Spleen (tissue), 7 donors: ENCODE results near the gene DDI2.

Source experiments
- CTCF ChIP-seq, 11 experiments: fragments of 200-600 bp in 7 of 11; fragments of 450-650 bp in 4 of 11; sonication (generic) in 4 of 11; IDR thresholded peaks in 8 of 11; conservative IDR thresholded peaks in 3 of 11; 1 replicate in 7 of 11; 2 replicates in 4 of 11; pipeline versions ENCODE4 v1.4.0 to v1.8.0; 2016 to 2021; ENCODE audit warnings: antibody characterized with exemption in 11 of 11, inconsistent platforms in 4 of 11, mild to moderate bottlenecking in 1 of 11
- POLR2A ChIP-seq, 3 donors: fragments of 450-650 bp; IDR thresholded peaks; one replicate each; pipeline ENCODE4 v1.5.1; 2017; ENCODE audit warnings: antibody characterized with exemption in 3 of 3, mild to moderate bottlenecking in 1 of 3
- POLR2AphosphoS5 ChIP-seq, 3 donors: sonication (generic); formaldehyde crosslinking; IDR thresholded peaks; one replicate each; pipeline ENCODE4 v1.5.1; 2017; ENCODE audit warnings: antibody characterized with exemption in 3 of 3
- donor health status: DM: no; HTN: no; CAD: no; lungs with moderate emphysema.
- donor health status: DM: no; HTN: no; CAD: no.
- donor health status: DM: no; HTN: no; CAD: no.

DNA sequence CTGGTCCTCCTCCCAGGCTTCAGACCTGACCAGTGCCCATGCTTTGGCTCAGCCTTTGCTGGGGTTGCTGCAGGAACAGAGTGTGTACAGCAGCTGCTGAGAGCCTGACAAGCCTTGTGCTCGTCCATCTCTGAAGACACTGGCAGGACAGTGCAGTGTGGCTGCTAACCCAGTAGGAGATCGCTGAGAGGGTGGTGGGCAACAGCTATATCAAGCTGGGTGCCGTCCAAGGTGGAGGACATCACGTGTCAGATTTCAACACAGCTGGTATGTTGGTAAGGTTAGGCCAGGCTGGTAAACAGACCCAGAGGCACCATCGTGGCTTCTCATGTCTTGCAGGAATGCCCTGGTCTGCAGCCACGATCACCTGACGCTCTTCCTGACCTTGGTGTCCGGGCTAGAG is 100.9 kb downstream of the DDI2 start:
- no peak for TF ChIP-seq CTCF (IDR thresholded peaks at IDR 0.05 in 8 of 11, conservative IDR thresholded peaks at IDR 0.05 in 3 of 11)
- no peak for TF ChIP-seq POLR2A (IDR thresholded peaks at IDR 0.05)
- no peak for TF ChIP-seq POLR2AphosphoS5 (IDR thresholded peaks at IDR 0.05)
